ENCODE data around the gene FIP1L1. TPM values are rescaled to one million over a fixed set of nuclear protein-coding genes. Genes with fewer than 3 reads are reported as not detected.

FIP1L1 gene
- total RNA-seq, 1 donor from 2014 or later, result 84.2 TPM

DNA sequence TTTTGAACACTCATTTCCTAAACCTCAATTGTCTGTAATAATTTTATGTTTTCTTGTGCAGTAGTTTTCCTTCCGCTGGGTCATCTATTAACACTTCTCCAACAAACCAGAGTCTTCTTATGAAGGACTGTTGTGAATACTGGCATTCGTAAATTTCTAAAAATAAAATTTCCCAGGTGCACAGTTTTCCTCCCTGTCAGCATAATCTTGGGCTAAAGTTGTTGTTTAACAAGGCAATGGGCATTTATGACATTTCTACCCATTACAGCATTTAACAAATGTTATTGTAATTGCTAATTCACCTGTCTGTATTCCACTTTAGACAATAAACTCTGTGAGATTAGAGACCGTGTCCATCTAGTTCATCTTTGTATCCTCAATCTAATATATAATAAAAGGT lies 12.8 kb upstream of the FIP1L1 start:
- peak overlapping the region; percentile 89 for H3K4me3 Mint-ChIP-seq (ENCODE audit: low read depth)
- H3K9me3 Mint-ChIP-seq (ENCODE audit: low read depth), result no peaks in the 10 kb centered on the region
- H3K36me3 Mint-ChIP-seq (ENCODE audit: insufficient read depth), result no peaks in the 10 kb centered on the region
- peaks cover 16% of the 10 kb centered on the region for H3K4me1 Mint-ChIP-seq (ENCODE audit: low read depth)
- TF ChIP-seq, protein P1, sequence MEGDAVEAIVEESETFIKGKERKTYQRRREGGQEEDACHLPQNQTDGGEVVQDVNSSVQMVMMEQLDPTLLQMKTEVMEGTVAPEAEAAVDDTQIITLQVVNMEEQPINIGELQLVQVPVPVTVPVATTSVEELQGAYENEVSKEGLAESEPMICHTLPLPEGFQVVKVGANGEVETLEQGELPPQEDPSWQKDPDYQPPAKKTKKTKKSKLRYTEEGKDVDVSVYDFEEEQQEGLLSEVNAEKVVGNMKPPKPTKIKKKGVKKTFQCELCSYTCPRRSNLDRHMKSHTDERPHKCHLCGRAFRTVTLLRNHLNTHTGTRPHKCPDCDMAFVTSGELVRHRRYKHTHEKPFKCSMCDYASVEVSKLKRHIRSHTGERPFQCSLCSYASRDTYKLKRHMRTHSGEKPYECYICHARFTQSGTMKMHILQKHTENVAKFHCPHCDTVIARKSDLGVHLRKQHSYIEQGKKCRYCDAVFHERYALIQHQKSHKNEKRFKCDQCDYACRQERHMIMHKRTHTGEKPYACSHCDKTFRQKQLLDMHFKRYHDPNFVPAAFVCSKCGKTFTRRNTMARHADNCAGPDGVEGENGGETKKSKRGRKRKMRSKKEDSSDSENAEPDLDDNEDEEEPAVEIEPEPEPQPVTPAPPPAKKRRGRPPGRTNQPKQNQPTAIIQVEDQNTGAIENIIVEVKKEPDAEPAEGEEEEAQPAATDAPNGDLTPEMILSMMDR (IDR thresholded peaks at IDR 0.05; ENCODE audit: unreplicated experiment), result no peak
- H3K27me3 Mint-ChIP-seq, result peaks cover 21% of the 10 kb centered on the region
- no peak for DNase-seq (ENCODE audit: low spot score, unreplicated experiment)
- no peak overlapping the region for H3K27ac Mint-ChIP-seq

- Mint-ChIP-seq H3K4me3 (ENCODE audit: low read depth) (peak overlapping the region; percentile 89), H3K27me3 (peaks cover 26% of the 10 kb centered on the region), H3K27ac (peak overlapping the region; percentile 89), H3K4me1 (ENCODE audit: low read depth) (peaks cover 16% of the 10 kb centered on the region), H3K36me3 (ENCODE audit: insufficient read depth) (no peaks in the 10 kb centered on the region), H3K9me3 (ENCODE audit: low read depth) (no peaks in the 10 kb centered on the region)
- DNase-seq (ENCODE audit: low spot score, unreplicated experiment), result no peak
- TF ChIP-seq, protein P1 (IDR thresholded peaks at IDR 0.05; ENCODE audit: unreplicated experiment), result no peak
Observed at GRCh38 chr4:53365121-53365485, 12.3 kb upstream of the FIP1L1 start.

DNA sequence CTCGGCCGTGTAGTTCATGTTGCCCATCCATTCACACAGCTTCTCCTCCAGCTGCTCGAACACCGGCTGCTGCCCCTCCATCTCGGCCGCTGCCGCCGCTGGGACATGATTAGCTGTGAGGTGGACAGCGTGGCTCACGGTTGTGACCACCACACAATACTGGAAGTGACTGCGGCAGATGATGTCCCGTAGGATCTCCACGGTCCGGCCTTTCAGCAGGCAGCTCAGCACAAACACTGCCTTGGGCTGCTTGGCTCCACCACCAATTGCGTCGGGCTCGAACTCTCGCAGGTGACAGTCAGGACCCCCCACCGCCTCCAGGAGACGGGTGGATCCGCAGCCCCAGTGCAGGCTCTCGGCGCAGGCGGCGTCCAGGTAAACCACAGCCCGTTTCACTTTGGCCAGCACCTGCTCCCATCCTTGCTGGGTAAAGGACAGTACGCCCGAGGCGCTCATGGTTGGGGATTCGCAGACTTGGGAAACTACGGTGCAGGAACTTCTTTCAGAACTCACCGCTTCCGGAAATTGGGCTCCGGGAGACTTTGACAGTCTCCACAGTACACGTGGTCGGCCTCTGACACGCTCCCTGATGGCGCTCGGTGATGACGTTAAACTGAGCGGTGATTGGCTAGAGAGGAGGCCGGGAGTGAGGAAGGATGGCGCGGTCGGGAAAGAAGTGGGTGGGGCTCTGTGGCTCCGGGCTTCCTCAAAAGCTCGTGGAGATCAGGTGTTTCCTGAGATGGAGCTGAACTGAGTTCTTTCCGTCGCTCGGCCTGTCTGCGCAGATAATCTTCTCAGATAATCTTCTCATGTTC lies 11.7 kb upstream of the FIP1L1 start, which contains the start of gene SCFD2:
SCFD2 (minus strand) TSS at position 576 of the 815 bp plus-strand sequence.
- Mint-ChIP-seq H3K36me3 (ENCODE audit: insufficient read depth) (no peaks in the 10 kb centered on the region), H3K4me1 (ENCODE audit: low read depth) (peaks cover 16% of the 10 kb centered on the region), H3K27ac (peak within 1 kb of the TSS; percentile 89), H3K9me3 (ENCODE audit: low read depth) (no peaks in the 10 kb centered on the region), H3K27me3 (peaks cover 28% of the 10 kb centered on the region), H3K4me3 (ENCODE audit: low read depth) (peak within 1 kb of the TSS; percentile 89)
- TF ChIP-seq, protein P1 (IDR thresholded peaks at IDR 0.05; ENCODE audit: unreplicated experiment), result no peak
- DNase-seq (ENCODE audit: low spot score, unreplicated experiment), result peak; percentile 91

- TF ChIP-seq, protein P1 (IDR thresholded peaks at IDR 0.05; ENCODE audit: unreplicated experiment), result no peak
- H3K27ac Mint-ChIP-seq, result peak overlapping the region; percentile 89
- H3K4me3 Mint-ChIP-seq (ENCODE audit: low read depth), result peak overlapping the region; percentile 89
- no peaks in the 10 kb centered on the region for H3K36me3 Mint-ChIP-seq (ENCODE audit: insufficient read depth)
- peaks cover 33% of the 10 kb centered on the region for H3K27me3 Mint-ChIP-seq
- DNase-seq (ENCODE audit: low spot score, unreplicated experiment), result no peak
- H3K4me1 Mint-ChIP-seq (ENCODE audit: low read depth), result peaks cover 16% of the 10 kb centered on the region
- H3K9me3 Mint-ChIP-seq (ENCODE audit: low read depth), result no peaks in the 10 kb centered on the region
Observed at GRCh38 chr4:53366301-53366716, 11.1 kb upstream of the FIP1L1 start.

DNA sequence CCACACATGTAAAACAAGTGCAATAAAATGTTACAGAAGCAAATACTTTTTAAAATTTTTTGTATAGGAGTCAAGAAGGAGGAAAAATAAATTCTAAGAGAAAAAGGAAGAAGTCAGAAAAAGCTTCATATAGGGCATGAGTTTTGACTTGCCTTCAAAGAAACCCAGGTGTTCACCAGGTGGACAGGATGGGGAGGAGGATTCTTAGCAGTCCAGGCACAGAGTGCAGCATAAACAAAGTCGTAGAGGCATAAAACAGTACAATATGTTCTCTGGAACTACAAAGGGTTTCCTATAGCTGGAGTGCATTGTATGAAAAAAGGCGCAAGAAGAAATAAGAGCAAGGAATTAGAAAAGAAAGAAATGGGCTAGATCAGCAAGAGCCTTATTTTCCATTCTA lies 9.7 kb upstream of the FIP1L1 start:
- no peak overlapping the region for H3K27ac Mint-ChIP-seq
- H3K9me3 Mint-ChIP-seq (ENCODE audit: low read depth), result no peaks in the 10 kb centered on the region
- no peak overlapping the region for H3K4me3 Mint-ChIP-seq (ENCODE audit: low read depth)
- TF ChIP-seq, protein P1 (IDR thresholded peaks at IDR 0.05; ENCODE audit: unreplicated experiment), result no peak
- no peak for DNase-seq (ENCODE audit: low spot score, unreplicated experiment)
- peaks cover 16% of the 10 kb centered on the region for H3K4me1 Mint-ChIP-seq (ENCODE audit: low read depth)
- H3K36me3 Mint-ChIP-seq (ENCODE audit: insufficient read depth), result no peaks in the 10 kb centered on the region
- H3K27me3 Mint-ChIP-seq, result peaks cover 42% of the 10 kb centered on the region

Data from progenitor cell of endocrine pancreas (in vitro differentiated cells).